GM18508 (cell line): ENCODE data around the gene CAMKMT.

Experiments
- ATAC-seq: cut with Tn5 transposase; IDR thresholded peaks from one replicate; pipeline ENCODE4 v1.9.1; 2021; ENCODE audit warnings: moderate number of reproducible peaks; ENCODE audit not compliant: insufficient read depth, unreplicated experiment

CAMKMT gene

GRCh38 chr2:44779793-44780192, 418.0 kb downstream of the CAMKMT start:
- ATAC-seq = no peak

- ATAC-seq = no peak
Measured at GRCh38 chr2:44780406-44780805, 418.7 kb downstream of the CAMKMT start.

GRCh38 chr2:44785433-44785832, 423.7 kb downstream of the CAMKMT start:
- no peak for ATAC-seq

- no peak for ATAC-seq
Measured at GRCh38 chr2:44786045-44786816, 424.5 kb downstream of the CAMKMT start.

- ATAC-seq = no peak
Measured at GRCh38 chr2:44786817-44787214, 425.1 kb downstream of the CAMKMT start.

GRCh38 chr2:44787663-44788062, 425.9 kb downstream of the CAMKMT start:
- no peak for ATAC-seq

- ATAC-seq = no peak
Measured at GRCh38 chr2:44789446-44789845, 427.7 kb downstream of the CAMKMT start.

GRCh38 chr2:44789971-44790721, 428.4 kb downstream of the CAMKMT start:
- ATAC-seq = no peak

GRCh38 chr2:44793322-44793870, 431.6 kb downstream of the CAMKMT start:
- no peak for ATAC-seq

GRCh38 chr2:44796771-44797170, 435.0 kb downstream of the CAMKMT start:
- ATAC-seq = no peak

- ATAC-seq = no peak
Measured at GRCh38 chr2:44798139-44798659, 436.5 kb downstream of the CAMKMT start.

- ATAC-seq = no peak
Measured at GRCh38 chr2:44799105-44799504, 437.4 kb downstream of the CAMKMT start.

- no peak for ATAC-seq
Measured at GRCh38 chr2:44799754-44800153, 438.0 kb downstream of the CAMKMT start.

- no peak for ATAC-seq
Measured at GRCh38 chr2:44801289-44801840, 439.6 kb downstream of the CAMKMT start.

- ATAC-seq = no peak
Measured at GRCh38 chr2:44801841-44802776, 440.4 kb downstream of the CAMKMT start.

GRCh38 chr2:44802777-44803424, 441.2 kb downstream of the CAMKMT start:
- no peak for ATAC-seq

GRCh38 chr2:44804406-44805265, 442.9 kb downstream of the CAMKMT start:
- no peak for ATAC-seq
